Smooth muscle cell of the pulmonary artery (primary cell): ENCODE data around the gene ZNF268. TPM values are rescaled to one million over a fixed set of nuclear protein-coding genes. Genes with fewer than 3 reads are reported as not detected.

Experiments used
- total RNA-seq: library from RNA; depleted of rRNA; stranded (reverse); fragments of >200 nt; gene quantifications from 2 replicates; pipeline ENCODE4 v1.2.3, GENCODE V29; 2014

ZNF268 gene
- 30.5 and 32.6 TPM in 2 replicates for total RNA-seq

GRCh38 chr12:133181238-133181959, at the start of gene ZNF268:
ZNF268 (plus strand) TSS chr12:133181495; CDS start chr12:133181998, 503 bp downstream.

DNA sequence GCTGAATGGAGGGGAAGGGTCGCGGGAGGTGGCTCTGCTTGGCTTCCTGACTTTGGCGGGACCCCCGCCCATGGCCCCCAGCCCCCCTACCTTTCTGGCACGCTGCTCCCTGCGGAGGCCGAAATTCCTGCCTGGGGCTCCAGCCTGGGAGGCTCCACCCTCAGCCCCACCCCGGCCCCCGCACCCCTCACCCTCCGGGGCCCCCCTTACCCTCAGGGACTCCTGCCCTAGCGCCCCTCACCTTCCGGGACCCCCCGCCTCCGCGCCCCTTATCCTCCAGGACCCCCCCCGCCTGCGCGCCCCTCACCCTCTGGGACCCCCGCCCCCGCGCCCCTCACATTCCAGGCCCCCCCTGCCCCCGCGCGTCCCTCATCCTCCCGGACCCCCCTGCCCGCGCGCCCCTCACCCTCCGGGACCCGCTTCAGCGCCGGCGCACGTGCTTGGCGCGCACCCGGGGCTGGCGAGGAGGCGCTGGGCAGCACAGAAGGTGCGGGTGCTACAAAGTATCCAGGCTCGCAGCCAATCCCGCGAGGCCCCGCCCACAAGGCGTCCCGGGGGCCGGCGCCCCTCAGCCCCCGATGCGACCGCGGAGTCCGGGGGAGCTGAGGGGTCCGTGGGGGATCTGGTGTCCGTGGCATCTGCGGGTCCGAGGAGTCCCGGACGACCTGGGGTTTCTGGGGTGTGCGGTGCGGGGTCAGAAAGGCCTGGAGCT, 54.3 kb downstream of the ZNF268 start, which contains the start of gene ANHX:
Gene ANHX (minus strand): TSS at position 477 of the 712 bp plus-strand sequence. CDS start 1,521 bp downstream, outside the sequence.

Other genes starting within 250 kb of the ZNF268 start
- gene ZNF605, start 225.2 kb upstream of the ZNF268 start, total RNA-seq: 16.1 and 17.3 TPM in 2 replicates
- 10.4 and 16.3 TPM in 2 replicates for gene ZNF26, start 195.1 kb upstream of the ZNF268 start, total RNA-seq
- 26.0 and 29.6 TPM in 2 replicates for gene ZNF84, start 144.0 kb upstream of the ZNF268 start, total RNA-seq
- gene ZNF140, start 100.6 kb upstream of the ZNF268 start, total RNA-seq: 25.7 and 27.3 TPM in 2 replicates
- gene ZNF891, start 51.2 kb upstream of the ZNF268 start, total RNA-seq: 1.2 and 1.4 TPM in 2 replicates
- gene ZNF10, start 50.9 kb upstream of the ZNF268 start, total RNA-seq: 10.8 and 12.4 TPM in 2 replicates
- gene ANHX, start 54.4 kb downstream of the ZNF268 start, total RNA-seq: not detected in 2 replicates